Astrocyte (in vitro differentiated cells and primary cell): ENCODE results near the gene ST6GALNAC3. TPM values are rescaled to one million over a fixed set of nuclear protein-coding genes. Genes with fewer than 3 reads are reported as not detected.

Experiments used
- DNase-seq: peaks from one replicate; pipeline ENCODE4 v3.0.0-alpha.2; 2010; ENCODE audit warnings: low read depth
- FAIRE-seq: peaks from 2 replicates; lab custom pipeline; 2011; peaks lifted over from hg19 to GRCh38; lab: Jason Lieb, UNC
- H2AFZ ChIP-seq: 2 replicates; pipeline ENCODE4 v1.6.0; 2012; ENCODE audit warnings: low read depth, low read length, inconsistent platforms
- H3K27ac ChIP-seq: 2 replicates; pipeline ENCODE4 v1.5.1; 2011; ENCODE audit warnings: low read depth, low read length, inconsistent platforms
- H3K27me3 ChIP-seq: 2 replicates; pipeline ENCODE4 v1.6.0; 2011; ENCODE audit warnings: low read length, inconsistent platforms; ENCODE audit not compliant: insufficient read depth
- H3K36me3 ChIP-seq: 2 replicates; pipeline ENCODE4 v1.5.1; 2011; ENCODE audit warnings: low read length, inconsistent platforms; ENCODE audit not compliant: insufficient read depth
- H3K4me1 ChIP-seq: 2 replicates; pipeline ENCODE4 v1.5.1; 2011; ENCODE audit warnings: low read length, inconsistent platforms; ENCODE audit not compliant: insufficient read depth
- H3K4me2 ChIP-seq: 2 replicates; pipeline ENCODE4 v1.6.0; 2012; ENCODE audit warnings: low read length, inconsistent platforms
- H3K4me3 ChIP-seq: 2 replicates; pipeline ENCODE4 v1.5.1; 2011; ENCODE audit warnings: low read depth, mild to moderate bottlenecking, low read length, inconsistent platforms; ENCODE audit not compliant: insufficient read depth
- H3K79me2 ChIP-seq: 2 replicates; pipeline ENCODE4 v1.6.0; 2012; ENCODE audit warnings: mild to moderate bottlenecking, low read length, inconsistent platforms; ENCODE audit not compliant: insufficient read depth
- H3K9ac ChIP-seq: 2 replicates; pipeline ENCODE4 v1.6.0; 2012; ENCODE audit warnings: mild to moderate bottlenecking, low read length, inconsistent platforms
- H3K9me3 ChIP-seq: 2 replicates; pipeline ENCODE4 v1.5.1; 2012; ENCODE audit warnings: low read depth, mild to moderate bottlenecking, low read length, inconsistent platforms; ENCODE audit not compliant: insufficient read depth
- H4K20me1 ChIP-seq: 2 replicates; pipeline ENCODE4 v1.6.0; 2012; ENCODE audit warnings: low read length, inconsistent platforms; ENCODE audit not compliant: insufficient read depth
- H3K27ac Mint-ChIP-seq: one replicate; pipeline ENCODE4 v1.8.0; 2021; ENCODE audit warnings: mild to moderate bottlenecking, mixed read lengths; ENCODE audit not compliant: unreplicated experiment
- H3K27me3 Mint-ChIP-seq: one replicate; pipeline ENCODE4 v1.8.0; 2021; ENCODE audit warnings: low read depth, mixed read lengths; ENCODE audit not compliant: unreplicated experiment
- H3K36me3 Mint-ChIP-seq: one replicate; pipeline ENCODE4 v1.8.0; 2021; ENCODE audit warnings: low read depth, mixed read lengths; ENCODE audit not compliant: unreplicated experiment
- H3K4me1 Mint-ChIP-seq: one replicate; pipeline ENCODE4 v1.8.0; 2021; ENCODE audit warnings: low read depth, mixed read lengths; ENCODE audit not compliant: unreplicated experiment
- H3K4me3 Mint-ChIP-seq: one replicate; pipeline ENCODE4 v1.8.0; 2021; ENCODE audit warnings: mild to moderate bottlenecking, moderate library complexity, mixed read lengths; ENCODE audit not compliant: unreplicated experiment
- H3K9me3 Mint-ChIP-seq: one replicate; pipeline ENCODE4 v1.8.0; 2021; ENCODE audit warnings: mild to moderate bottlenecking, mixed read lengths; ENCODE audit not compliant: unreplicated experiment
- EZH2 ChIP-seq: IDR thresholded peaks from 2 replicates; pipeline ENCODE4 v1.6.1; 2012; ENCODE audit warnings: mild to moderate bottlenecking, low read length, inconsistent platforms; ENCODE audit not compliant: insufficient read depth
- total RNA-seq: library from RNA; stranded (reverse); gene quantifications from 2 replicates; pipeline ENCODE4 v1.2.1, GENCODE V29; 2021
- TF ChIP-seq, protein P1 (sequence below): IDR thresholded peaks from 2 replicates; pipeline ENCODE4 v1.5.1; 2011; ENCODE audit warnings: low read depth, mild to moderate bottlenecking, inconsistent platforms, low read length, moderate library complexity; ENCODE audit not compliant: insufficient read depth

Gene ST6GALNAC3
- total RNA-seq, 1 donor from 2014 or later = 3.2 TPM

DNA sequence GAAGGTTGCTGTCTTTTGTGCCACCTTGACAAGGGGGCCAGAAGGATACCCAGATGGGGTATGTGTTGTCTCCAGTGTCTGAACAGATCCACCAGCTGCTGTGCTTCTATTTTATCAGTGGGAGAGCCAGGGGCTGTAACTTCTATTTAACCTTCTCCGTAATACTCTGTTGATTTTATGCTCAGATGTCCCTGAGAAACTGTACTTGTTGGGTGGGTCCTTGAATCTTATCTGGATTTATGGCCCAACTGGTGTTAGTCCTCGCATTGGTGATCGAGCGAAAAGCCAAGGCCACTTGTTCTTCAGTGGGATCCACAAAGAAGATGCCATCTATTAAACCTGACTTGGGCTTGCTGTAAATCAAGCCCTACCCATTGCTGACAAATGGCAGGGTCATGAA, 56.4 kb downstream of the ST6GALNAC3 start:
- no peak overlapping the region for H3K4me3 ChIP-seq
- H3K79me2 ChIP-seq = no peaks in the 10 kb centered on the region
- no peak overlapping the region for H3K9ac ChIP-seq
- no peak overlapping the region for H2AFZ ChIP-seq
- FAIRE-seq = no peak
- no peaks in the 10 kb centered on the region for H4K20me1 ChIP-seq
- no peaks in the 10 kb centered on the region for H3K4me1 Mint-ChIP-seq
- H3K27ac Mint-ChIP-seq = no peak overlapping the region
- H3K9me3 ChIP-seq = no peaks in the 10 kb centered on the region
- no peak for DNase-seq
- TF ChIP-seq, protein P1, sequence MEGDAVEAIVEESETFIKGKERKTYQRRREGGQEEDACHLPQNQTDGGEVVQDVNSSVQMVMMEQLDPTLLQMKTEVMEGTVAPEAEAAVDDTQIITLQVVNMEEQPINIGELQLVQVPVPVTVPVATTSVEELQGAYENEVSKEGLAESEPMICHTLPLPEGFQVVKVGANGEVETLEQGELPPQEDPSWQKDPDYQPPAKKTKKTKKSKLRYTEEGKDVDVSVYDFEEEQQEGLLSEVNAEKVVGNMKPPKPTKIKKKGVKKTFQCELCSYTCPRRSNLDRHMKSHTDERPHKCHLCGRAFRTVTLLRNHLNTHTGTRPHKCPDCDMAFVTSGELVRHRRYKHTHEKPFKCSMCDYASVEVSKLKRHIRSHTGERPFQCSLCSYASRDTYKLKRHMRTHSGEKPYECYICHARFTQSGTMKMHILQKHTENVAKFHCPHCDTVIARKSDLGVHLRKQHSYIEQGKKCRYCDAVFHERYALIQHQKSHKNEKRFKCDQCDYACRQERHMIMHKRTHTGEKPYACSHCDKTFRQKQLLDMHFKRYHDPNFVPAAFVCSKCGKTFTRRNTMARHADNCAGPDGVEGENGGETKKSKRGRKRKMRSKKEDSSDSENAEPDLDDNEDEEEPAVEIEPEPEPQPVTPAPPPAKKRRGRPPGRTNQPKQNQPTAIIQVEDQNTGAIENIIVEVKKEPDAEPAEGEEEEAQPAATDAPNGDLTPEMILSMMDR = no peak
- TF ChIP-seq EZH2 = no peak
- no peak overlapping the region for H3K4me2 ChIP-seq
- no peaks in the 10 kb centered on the region for H3K4me1 ChIP-seq
- H3K9me3 Mint-ChIP-seq = no peaks in the 10 kb centered on the region
- no peaks in the 10 kb centered on the region for H3K36me3 Mint-ChIP-seq
- no peaks in the 10 kb centered on the region for H3K36me3 ChIP-seq
- no peak overlapping the region for H3K4me3 Mint-ChIP-seq
- no peaks in the 10 kb centered on the region for H3K27me3 ChIP-seq
- H3K27me3 Mint-ChIP-seq = peaks cover 9% of the 10 kb centered on the region
- H3K27ac ChIP-seq = no peak overlapping the region

GRCh38 chr1:76133977-76134376, 59.4 kb downstream of the ST6GALNAC3 start:
- no peaks in the 10 kb centered on the region for H3K4me1 ChIP-seq
- H3K36me3 ChIP-seq = no peaks in the 10 kb centered on the region
- no peaks in the 10 kb centered on the region for H3K4me1 Mint-ChIP-seq
- FAIRE-seq (no peak), DNase-seq (no peak)
- H3K27ac ChIP-seq = no peak overlapping the region
- no peak overlapping the region for H3K4me3 ChIP-seq
- no peak overlapping the region for H3K4me2 ChIP-seq
- peaks cover 3% of the 10 kb centered on the region for H3K27me3 Mint-ChIP-seq
- H3K9ac ChIP-seq = no peak overlapping the region
- no peak overlapping the region for H3K4me3 Mint-ChIP-seq
- H3K27me3 ChIP-seq = peaks cover 2% of the 10 kb centered on the region
- no peaks in the 10 kb centered on the region for H3K9me3 ChIP-seq
- H3K9me3 Mint-ChIP-seq = no peaks in the 10 kb centered on the region
- no peak overlapping the region for H3K27ac Mint-ChIP-seq
- no peaks in the 10 kb centered on the region for H3K79me2 ChIP-seq
- no peak for TF ChIP-seq EZH2
- TF ChIP-seq, protein P1 = no peak
- H2AFZ ChIP-seq = no peak overlapping the region
- H4K20me1 ChIP-seq = no peaks in the 10 kb centered on the region
- H3K36me3 Mint-ChIP-seq = no peaks in the 10 kb centered on the region

- Mint-ChIP-seq H3K4me1 (no peaks in the 10 kb centered on the region), H3K27me3 (no peaks in the 10 kb centered on the region), H3K27ac (no peak overlapping the region), H3K36me3 (no peaks in the 10 kb centered on the region), H3K9me3 (no peaks in the 10 kb centered on the region), H3K4me3 (no peak overlapping the region)
- TF ChIP-seq, protein P1 = no peak
- TF ChIP-seq EZH2 = no peak
- FAIRE-seq = no peak
- no peak overlapping the region for H3K4me2 ChIP-seq
- H2AFZ ChIP-seq = no peak overlapping the region
- H3K9me3 ChIP-seq = no peaks in the 10 kb centered on the region
- H3K9ac ChIP-seq = no peak overlapping the region
- no peak overlapping the region for H3K27ac ChIP-seq
- DNase-seq = no peak
- no peaks in the 10 kb centered on the region for H3K79me2 ChIP-seq
- H3K27me3 ChIP-seq = peaks cover 2% of the 10 kb centered on the region
- no peak overlapping the region for H3K4me3 ChIP-seq
- H3K36me3 ChIP-seq = no peaks in the 10 kb centered on the region
- H3K4me1 ChIP-seq = no peaks in the 10 kb centered on the region
- H4K20me1 ChIP-seq = no peaks in the 10 kb centered on the region
Observed at GRCh38 chr1:76135835-76136234, 61.3 kb downstream of the ST6GALNAC3 start.
